DOHH2 (cell line): Measurements from ENCODE around the gene SUPT3H.

Experiments used
- EZH2phosphoT487 ChIP-seq: fragments of 200-600 bp; sonication (generic); IDR thresholded peaks from 2 replicates; pipeline ENCODE4 v1.6.1; 2017; ENCODE audit warnings: borderline replicate concordance, mild to moderate bottlenecking, antibody characterized with exemption, low read length, moderate library complexity, mixed read lengths
- TF ChIP-seq, protein P1 (sequence below): fragments of 200-600 bp; sonication (generic); IDR thresholded peaks from one replicate; pipeline ENCODE4 v1.5.1; 2014; ENCODE audit warnings: antibody characterized with exemption, mild to moderate bottlenecking, low read depth, low read length; ENCODE audit not compliant: poor library complexity, severe bottlenecking

GRCh38 chr6:45256697-45257695, 120.7 kb downstream of the SUPT3H start:
- TF ChIP-seq, protein P1, sequence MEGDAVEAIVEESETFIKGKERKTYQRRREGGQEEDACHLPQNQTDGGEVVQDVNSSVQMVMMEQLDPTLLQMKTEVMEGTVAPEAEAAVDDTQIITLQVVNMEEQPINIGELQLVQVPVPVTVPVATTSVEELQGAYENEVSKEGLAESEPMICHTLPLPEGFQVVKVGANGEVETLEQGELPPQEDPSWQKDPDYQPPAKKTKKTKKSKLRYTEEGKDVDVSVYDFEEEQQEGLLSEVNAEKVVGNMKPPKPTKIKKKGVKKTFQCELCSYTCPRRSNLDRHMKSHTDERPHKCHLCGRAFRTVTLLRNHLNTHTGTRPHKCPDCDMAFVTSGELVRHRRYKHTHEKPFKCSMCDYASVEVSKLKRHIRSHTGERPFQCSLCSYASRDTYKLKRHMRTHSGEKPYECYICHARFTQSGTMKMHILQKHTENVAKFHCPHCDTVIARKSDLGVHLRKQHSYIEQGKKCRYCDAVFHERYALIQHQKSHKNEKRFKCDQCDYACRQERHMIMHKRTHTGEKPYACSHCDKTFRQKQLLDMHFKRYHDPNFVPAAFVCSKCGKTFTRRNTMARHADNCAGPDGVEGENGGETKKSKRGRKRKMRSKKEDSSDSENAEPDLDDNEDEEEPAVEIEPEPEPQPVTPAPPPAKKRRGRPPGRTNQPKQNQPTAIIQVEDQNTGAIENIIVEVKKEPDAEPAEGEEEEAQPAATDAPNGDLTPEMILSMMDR: no peak
- no peak for TF ChIP-seq EZH2phosphoT487
